Osteocyte (in vitro differentiated cells): Measurements from ENCODE around the gene CPLANE2. TPM values are rescaled to one million over a fixed set of nuclear protein-coding genes. Genes with fewer than 3 reads are reported as not detected.
A peak's percentile ranks its signal among the peaks of the same experiment; 100 is the strongest.

Experiments
- DNase-seq: peaks from one replicate; pipeline ENCODE4 v3.0.0; 2021; ENCODE audit warnings: mixed read lengths; ENCODE audit not compliant: unreplicated experiment; ENCODE audit errors: extremely low spot score
- H3K27ac Mint-ChIP-seq: one replicate; pipeline ENCODE4 v1.8.0; 2021; ENCODE audit warnings: mild to moderate bottlenecking, mixed read lengths; ENCODE audit not compliant: unreplicated experiment
- H3K27me3 Mint-ChIP-seq: one replicate; pipeline ENCODE4 v1.8.0; 2021; ENCODE audit warnings: mixed read lengths; ENCODE audit not compliant: unreplicated experiment
- H3K36me3 Mint-ChIP-seq: one replicate; pipeline ENCODE4 v1.8.0; 2021; ENCODE audit warnings: mixed read lengths; ENCODE audit not compliant: unreplicated experiment
- H3K4me1 Mint-ChIP-seq: one replicate; pipeline ENCODE4 v1.8.0; 2021; ENCODE audit warnings: mixed read lengths; ENCODE audit not compliant: unreplicated experiment
- H3K4me3 Mint-ChIP-seq: one replicate; pipeline ENCODE4 v1.8.0; 2021; ENCODE audit warnings: mild to moderate bottlenecking, moderate library complexity, mixed read lengths; ENCODE audit not compliant: unreplicated experiment
- H3K9me3 Mint-ChIP-seq: one replicate; pipeline ENCODE4 v1.8.0; 2021; ENCODE audit warnings: mixed read lengths; ENCODE audit not compliant: unreplicated experiment
- CTCF ChIP-seq: fragments of 200-600 bp; sonication (generic); IDR thresholded peaks from 2 replicates; pipeline ENCODE4 v1.5.0; 2021; ENCODE audit warnings: antibody characterized with exemption, mild to moderate bottlenecking, moderate library complexity
- total RNA-seq: library from RNA; stranded (reverse); gene quantifications from 2 replicates; pipeline ENCODE4 v1.2.1, GENCODE V29; 2021

CPLANE2 gene
- total RNA-seq, 1 donor from 2014 or later: 11.8 TPM

- peaks cover 16% of the 10 kb centered on the region for H3K4me1 Mint-ChIP-seq
- no peaks in the 10 kb centered on the region for H3K9me3 Mint-ChIP-seq
- H3K36me3 Mint-ChIP-seq: no peaks in the 10 kb centered on the region
- no peak overlapping the region for H3K27ac Mint-ChIP-seq
- no peak overlapping the region for H3K4me3 Mint-ChIP-seq
- no peak for TF ChIP-seq CTCF
- no peak for DNase-seq
- peaks cover 7% of the 10 kb centered on the region for H3K27me3 Mint-ChIP-seq
Measured at GRCh38 chr1:16221499-16221898, 15.5 kb downstream of the CPLANE2 start.

- Mint-ChIP-seq H3K9me3 (no peaks in the 10 kb centered on the region), H3K4me3 (no peak overlapping the region), H3K4me1 (peaks cover 17% of the 10 kb centered on the region), H3K36me3 (no peaks in the 10 kb centered on the region), H3K27ac (no peak overlapping the region), H3K27me3 (peaks cover 7% of the 10 kb centered on the region)
- no peak for DNase-seq
- no peak for TF ChIP-seq CTCF
Measured at GRCh38 chr1:16219968-16220500, 16.9 kb downstream of the CPLANE2 start.

GRCh38 chr1:16218674-16219071 lies 18.3 kb downstream of the CPLANE2 start:
- Mint-ChIP-seq H3K36me3 (no peaks in the 10 kb centered on the region), H3K27me3 (peaks cover 7% of the 10 kb centered on the region), H3K27ac (no peak overlapping the region), H3K4me3 (no peak overlapping the region), H3K4me1 (peaks cover 17% of the 10 kb centered on the region), H3K9me3 (no peaks in the 10 kb centered on the region)
- TF ChIP-seq CTCF: no peak
- no peak for DNase-seq

- DNase-seq: no peak
- peak overlapping the region; percentile 64 for H3K4me3 Mint-ChIP-seq
- H3K36me3 Mint-ChIP-seq: no peaks in the 10 kb centered on the region
- peaks cover 17% of the 10 kb centered on the region for H3K4me1 Mint-ChIP-seq
- no peak overlapping the region for H3K27ac Mint-ChIP-seq
- no peaks in the 10 kb centered on the region for H3K9me3 Mint-ChIP-seq
- peaks cover 7% of the 10 kb centered on the region for H3K27me3 Mint-ChIP-seq
- no peak for TF ChIP-seq CTCF
Measured at GRCh38 chr1:16218014-16218673, 18.8 kb downstream of the CPLANE2 start.

GRCh38 chr1:16217061-16217785 lies 19.8 kb downstream of the CPLANE2 start:
- peak; percentile 99 for DNase-seq
- Mint-ChIP-seq H3K27me3 (peaks cover 7% of the 10 kb centered on the region), H3K36me3 (no peaks in the 10 kb centered on the region), H3K4me1 (peaks cover 17% of the 10 kb centered on the region), H3K9me3 (no peaks in the 10 kb centered on the region), H3K4me3 (peak overlapping the region; percentile 79), H3K27ac (peak overlapping the region; percentile 63)
- no peak for TF ChIP-seq CTCF
